NCI-H510A (cell line): Measurements from ENCODE around the gene UNC13D.
"Not testable (repeated sequence)": the region's sequence is repeated elsewhere in the genome, so short reads cannot be mapped to it uniquely, and the experiment has no call there.

Experiments used
- DNase-seq: peaks from one replicate; lab custom pipeline; 2025; lab: John Stamatoyannopoulos, UW

Gene UNC13D

DNA sequence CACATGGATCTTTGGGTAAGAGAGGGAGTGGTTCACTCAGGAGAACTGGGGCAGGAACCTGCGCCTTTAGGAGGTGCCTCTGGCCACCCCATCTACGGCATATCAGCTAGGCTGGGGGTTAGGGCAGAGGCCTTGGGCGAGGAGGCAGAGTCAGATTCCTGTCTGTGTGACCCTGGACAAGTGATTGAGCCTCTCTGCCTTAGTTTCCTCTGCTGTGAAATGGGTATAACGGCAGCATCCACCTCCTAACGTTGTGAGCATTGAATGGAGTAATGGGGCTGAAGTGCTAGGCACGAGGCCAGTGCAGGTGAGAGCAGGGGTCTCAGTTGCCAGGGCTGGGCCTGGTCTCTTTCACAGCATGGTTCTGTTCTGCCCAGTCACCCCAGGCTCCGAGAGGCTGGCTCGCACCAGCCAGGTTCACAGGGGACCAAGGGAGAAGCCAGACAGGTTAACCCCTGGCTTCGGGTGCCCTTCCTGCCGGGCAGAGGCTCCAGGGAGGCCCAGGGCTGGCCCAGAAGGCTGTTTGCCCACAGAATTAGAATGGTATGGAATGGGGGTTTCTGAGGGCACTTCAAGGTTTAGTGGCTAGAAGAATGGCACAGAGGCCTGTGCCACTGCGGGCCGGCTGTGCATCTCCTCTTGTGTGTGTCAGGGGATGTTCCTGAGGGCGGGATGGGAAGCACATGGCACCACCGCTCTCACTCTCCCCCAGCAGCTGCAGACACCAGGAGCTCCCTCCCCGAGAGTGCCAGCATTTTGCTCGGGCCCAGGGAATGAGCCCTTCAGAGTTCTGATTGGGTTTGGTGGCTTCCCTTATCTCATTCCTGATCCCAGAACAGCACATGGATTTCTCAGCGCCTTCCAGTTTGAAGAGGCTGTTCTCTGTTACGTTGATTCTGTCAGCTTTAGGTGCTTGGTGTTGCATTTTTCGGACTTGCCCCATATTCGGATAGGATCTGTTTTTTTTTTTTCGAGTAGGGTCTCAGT is 23.8 kb downstream of the UNC13D start:
- no peak for DNase-seq

DNA sequence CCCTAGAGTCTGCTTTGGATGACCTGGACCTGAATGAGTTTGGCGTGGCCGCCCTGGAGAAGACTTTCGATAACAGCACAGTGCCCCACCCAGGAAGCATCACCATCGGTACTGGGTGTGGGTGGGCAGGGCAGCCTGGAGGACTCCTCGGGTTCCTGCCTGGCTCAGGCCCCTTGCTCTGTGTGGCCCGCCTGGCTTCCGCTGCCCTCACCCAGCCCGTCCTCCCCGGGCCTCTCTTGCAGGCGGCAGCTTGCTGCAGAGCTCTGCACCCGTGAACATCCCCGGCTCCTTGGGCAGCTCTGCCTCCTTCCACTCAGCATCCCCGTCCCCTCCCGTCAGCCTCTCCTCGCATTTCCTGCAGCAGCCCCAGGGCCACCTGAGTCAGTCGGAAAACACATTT is 24.5 kb downstream of the UNC13D start:
- no peak for DNase-seq

DNA sequence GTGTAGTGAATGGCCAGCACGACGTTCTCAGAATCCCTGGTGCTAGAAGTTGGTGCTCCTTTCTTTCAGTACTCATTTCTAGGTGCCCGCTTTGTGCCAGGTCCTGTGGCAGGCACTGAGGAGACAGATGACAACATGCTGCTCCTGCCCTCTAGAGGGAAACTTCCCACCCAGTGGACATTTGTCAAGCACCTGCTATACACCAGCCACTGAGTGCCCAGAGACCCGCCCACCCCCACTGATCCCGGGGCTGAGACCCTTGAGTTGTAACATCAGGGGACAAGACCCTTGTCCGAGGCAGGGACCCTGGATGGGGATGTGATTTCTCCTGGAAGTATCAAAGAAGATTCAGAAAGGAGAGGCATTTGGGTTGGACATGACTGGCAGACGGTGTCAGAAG is 25.1 kb downstream of the UNC13D start:
- no peak for DNase-seq

DNA sequence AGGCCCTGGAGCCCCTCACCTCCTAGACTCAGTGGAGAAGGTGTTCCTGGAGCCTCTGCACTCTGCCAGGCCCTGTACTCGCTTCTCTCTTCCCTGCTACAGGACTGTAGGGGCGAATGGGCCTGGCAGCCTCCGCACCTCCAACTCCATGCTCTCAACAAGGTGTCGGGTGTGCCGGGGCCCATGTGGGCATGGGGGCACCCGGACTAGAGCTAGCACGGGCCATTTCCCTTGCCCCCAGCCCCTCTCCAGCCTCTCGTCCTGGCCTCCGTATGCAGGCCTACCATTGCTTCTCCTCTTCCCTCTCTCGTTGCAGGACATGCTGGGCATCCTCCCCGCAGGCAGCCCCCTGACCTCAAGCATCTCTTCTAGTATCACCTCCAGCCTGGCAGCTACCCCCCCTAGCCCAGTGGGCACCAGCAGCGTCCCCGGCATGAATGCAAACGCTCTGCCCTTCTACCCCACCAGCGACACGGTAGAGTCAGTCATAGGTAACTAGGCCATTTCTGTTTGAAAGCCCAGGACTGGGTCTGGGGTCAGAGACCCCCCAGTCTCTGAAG is 25.8 kb downstream of the UNC13D start:
- no peak for DNase-seq

DNA sequence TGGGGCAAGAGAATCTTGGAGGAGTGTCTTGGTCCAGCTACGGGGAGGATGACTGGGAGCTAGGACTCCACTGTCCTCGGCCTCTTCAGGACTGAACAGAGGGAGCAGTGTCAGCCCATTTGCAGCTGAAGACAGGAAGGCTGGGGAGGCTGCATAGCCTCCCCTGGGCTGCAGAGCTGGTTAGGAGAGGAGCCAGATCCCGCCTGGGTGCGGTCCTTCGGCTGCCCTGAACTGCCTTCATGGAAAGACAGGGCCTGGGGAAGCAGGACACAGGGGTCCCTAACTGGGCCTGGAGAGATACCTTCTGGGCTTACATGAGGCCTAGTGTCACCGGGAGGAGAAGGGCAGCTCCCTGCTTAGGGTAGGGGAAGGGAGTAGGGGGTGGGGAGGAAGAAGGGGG is 26.6 kb downstream of the UNC13D start:
- DNase-seq, result no peak

DNA sequence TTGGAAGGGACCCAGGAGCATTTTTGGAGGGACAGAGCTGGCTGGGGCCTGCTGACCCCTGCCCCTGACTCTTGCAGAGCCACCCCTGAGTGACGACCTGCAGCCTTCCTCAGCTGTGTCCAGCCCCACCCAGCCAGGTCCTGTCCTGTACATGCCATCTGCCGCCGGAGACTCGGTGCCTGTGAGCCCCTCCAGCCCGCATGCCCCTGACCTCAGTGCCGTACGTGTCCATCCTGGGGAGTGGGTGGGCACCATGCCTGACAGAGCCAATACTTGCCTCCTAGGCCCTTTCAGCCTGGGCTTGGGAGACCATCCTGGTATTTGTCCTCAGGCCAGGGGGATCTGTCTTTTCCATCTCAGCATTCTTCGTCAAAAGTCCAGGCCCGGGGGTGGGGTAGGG is 27.5 kb downstream of the UNC13D start:
- no peak for DNase-seq

DNA sequence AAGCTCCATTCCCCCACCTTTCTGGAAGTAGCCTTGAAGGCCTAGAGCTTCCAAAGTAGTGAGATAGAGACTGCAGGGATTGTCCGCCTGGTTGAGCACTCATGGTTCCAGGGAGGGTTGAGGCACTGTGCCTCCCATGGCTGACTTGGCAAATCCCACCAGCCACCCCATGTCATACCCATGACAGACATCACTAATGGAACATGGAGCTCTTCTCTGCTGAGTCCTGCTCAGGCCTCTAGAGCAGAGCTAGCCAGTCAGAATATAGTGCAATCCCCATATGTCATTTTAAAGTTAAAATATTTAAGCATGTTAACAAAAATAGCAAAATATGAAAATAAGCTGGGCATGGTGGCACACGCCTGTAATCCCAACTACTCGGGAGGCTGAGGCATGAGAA is 28.8 kb downstream of the UNC13D start:
- DNase-seq, result no peak

DNA sequence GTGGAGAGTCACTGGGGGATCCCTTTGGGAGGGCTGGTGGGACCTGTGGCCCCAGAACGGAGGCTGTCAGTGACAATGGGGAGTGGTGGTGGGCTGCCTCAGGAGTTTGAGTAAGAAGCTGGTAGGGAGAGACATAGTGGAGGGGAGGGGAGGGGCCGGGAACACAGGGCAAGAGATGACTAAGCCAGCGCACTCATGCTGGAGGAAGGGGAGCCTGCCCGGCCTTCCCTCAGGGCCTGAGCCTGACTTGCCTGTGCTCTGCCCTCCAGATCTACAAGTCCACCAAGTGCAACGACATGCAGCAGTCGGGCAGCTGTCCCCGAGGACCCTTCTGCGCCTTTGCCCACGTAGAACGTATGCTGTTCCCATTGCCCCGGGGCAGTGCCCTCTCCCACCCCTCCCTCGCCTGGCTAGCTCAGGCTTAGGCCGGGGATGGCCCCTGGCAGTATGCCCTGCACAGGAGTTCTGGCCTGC is 29.3 kb downstream of the UNC13D start:
- DNase-seq, result no peak

DNA sequence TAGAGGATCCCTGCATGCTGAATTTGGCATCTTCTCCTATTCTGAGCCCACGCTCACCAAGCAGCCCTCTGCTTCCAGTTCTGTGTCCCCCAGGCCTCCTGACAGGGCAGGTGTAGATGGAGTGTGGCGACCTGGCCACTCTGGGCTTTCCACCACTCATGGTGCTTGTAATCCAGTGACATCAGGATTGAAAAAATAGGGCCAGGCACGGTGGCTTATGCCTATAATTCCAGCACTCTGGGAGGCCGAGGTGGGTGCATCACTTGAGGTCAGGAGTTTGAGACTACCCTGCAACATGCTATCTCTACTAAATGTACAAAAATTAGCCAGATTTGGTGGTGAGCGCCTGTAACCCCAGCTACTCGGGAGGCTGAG is 30.2 kb downstream of the UNC13D start:
- no peak for DNase-seq

DNA sequence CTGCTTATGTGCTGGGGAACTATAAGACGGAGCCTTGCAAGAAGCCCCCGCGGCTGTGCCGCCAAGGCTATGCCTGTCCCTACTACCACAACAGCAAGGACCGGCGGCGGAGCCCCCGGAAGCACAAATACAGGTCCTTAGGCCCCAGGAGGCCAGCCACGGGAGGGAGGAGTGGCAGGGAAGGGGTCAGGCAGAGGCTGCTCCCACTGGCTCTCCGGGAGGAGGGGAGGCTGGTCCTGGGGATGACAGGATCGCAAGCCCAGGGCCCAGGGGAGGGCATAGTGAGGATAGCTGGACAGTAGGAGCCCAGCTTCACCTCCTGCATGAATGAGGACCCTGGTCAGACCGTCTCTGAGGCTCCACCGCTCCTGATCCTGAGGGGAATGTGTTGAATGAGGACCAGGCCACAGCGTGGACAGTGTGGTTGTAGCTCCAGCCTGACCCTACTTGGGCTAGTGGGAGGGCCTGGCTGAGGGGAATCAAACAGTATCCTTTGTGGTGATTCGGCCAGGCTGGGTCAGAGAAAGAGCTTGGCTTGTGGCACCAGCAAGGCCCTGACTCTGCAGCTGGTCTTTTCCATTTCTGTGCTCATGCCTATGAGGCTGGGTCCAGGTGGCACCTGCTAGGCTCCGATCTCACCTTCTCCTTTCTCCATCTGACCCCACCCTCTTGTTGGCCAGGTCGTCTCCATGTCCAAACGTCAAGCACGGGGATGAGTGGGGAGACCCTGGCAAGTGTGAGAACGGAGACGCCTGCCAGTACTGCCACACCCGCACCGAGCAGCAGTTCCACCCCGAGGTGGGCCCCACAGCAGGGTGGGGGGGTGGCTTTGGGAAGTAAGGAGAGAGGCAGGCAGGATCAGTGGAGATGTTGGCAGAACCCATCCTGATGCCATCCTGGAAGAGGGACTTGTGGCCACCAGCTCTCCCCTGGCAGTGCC is 30.9 kb downstream of the UNC13D start:
- no peak for DNase-seq

DNA sequence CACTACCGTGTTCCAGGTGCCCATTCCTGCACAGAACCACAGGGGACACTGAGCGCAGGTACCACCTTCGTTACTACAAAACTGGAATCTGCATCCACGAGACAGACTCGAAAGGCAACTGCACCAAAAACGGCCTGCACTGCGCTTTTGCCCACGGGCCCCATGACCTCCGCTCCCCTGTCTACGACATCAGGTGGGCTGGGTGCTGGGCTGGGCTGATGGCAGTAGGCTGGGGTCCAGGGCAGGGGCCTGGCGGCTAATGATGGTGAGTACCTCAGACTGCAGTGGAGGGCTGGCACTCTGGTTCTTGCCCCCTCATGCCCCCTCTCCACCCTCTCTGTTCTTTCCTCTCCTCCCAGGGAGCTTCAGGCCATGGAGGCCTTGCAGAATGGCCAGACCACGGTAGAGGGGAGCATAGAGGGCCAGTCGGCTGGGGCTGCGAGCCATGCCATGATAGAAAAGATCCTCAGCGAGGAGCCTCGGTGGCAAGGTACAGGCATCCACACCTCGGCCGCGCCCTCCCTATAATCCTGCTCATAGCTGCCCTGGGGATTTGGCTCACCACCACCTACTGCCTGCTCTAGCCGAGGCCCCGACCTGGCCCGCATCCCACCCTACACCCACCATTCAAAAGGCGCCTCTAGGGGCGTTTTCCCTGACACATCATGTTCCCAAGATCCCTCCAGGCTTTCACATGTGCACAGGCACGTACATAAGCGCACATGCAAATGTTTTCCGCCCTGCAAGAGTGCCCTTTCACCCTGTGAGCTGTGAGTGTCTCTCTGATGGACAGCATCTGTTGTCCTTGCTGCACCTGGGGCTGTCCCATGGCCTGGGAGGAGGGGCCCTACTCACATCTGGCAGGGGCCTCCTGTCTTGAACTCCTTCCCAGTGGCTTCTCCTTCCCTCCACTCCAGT is 31.8 kb downstream of the UNC13D start:
- no peak for DNase-seq

DNA sequence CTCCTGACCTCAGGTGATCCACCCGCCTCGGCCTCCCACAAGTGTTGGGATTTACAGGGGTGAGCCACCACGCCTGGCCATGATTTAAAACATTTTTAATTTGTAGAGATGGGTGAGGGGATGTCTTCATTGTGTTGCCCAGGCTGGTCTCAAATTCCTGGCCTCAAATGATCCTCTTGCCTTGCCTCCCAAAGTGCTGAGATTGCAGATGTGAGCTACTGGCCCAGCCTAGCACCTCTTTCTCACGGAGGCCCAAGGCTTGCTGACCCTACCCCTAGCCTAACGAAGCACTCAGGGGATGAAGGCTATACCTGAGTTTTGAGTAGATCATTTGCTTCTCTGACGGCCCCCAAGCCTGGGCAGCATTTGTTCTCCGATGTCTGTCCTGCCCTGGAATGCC is 33.0 kb downstream of the UNC13D start:
- no peak for DNase-seq

DNA sequence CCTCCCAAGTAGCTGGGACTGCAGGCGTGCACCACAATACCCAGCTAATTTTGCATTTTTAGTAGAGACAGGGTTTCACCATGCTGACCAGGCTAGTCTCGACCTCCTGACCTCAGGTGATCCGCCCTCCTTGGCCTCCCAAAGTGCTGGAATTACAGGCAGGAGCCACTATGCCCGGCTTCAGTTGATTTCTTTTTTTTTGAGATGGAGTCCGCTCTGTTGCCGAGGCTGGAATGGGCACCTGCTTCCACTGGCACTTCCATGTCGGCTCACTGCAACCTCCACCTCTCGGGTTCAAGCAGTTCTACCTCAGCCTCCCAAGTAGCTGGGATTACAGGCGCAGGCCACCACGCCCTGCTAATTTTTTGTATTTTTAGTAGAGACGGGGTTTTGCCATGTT is 33.4 kb downstream of the UNC13D start:
- not testable (repeated sequence) for DNase-seq

DNA sequence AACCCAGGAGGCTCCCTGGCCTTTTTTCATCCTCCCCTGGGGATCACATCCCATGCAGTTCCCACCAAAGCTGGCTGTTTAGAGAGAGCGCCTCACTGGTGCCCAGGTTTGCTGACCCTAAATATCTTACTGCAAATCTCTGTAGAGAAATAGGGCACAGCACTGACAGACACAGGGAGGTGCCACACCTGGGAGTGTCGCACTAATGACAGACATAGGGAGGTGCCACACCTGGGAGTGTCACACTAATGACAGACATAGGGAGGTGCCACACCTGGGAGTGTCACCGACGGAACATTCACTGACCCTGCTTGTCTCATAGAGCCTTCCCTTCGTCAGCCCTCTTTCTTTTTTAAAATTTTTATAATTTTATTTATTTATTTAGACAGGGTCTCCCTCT is 34.0 kb downstream of the UNC13D start:
- no peak for DNase-seq

DNA sequence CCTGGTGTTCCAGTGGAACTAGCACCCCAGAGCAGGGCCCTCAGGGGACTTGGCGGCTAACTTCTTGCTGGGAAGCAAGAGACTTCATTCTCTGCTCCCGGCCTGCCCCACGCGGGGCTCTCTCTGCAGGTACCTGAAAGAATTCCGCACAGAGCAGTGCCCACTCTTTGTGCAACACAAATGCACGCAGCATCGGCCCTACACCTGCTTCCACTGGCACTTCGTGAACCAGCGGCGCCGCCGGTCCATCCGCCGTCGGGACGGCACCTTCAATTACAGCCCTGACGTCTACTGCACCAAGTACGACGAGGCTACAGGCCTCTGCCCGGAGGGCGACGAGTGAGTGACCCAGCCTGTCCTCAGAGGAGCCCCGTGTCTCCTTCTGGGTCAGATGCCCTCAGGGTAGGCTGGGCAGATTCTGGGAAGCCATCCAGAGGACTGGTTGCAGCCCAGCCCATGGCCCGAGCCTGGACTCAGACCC is 34.5 kb downstream of the UNC13D start:
- DNase-seq, result no peak

DNA sequence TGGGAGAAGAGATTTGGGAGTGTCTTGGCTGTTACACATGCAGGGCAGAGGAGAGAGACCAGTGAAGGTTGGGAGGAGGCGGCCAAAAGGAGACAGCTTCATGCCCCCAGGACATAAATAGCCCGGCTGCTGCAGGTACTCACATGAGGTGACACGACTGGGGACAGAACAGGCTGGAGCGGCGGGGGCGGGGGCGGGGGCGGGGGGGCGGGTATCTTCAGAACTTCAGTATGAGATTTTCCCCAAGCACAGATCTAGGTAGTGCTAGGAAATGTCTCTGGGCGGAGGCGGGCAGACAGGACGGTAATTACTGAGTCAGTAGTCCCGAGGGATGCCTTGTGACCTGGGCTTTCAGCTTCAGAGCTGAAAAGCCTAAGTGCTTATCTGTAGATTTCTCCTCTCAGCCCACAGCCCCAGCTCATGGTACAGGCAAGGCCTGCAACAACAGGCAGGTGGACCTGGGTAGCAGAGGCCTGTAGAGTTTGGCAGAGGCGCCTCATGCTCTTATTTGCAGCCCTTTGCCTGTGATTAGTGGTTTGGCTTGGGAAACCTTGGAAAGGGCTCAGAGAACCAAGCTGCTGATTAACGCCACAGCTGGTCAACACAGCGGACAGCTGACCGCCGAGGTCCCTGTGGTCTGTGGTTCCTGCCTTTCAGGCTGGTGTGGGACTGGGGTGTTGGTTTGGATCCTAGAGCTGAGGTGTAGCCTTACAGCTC is 35.1 kb downstream of the UNC13D start:
- DNase-seq, result no peak

DNA sequence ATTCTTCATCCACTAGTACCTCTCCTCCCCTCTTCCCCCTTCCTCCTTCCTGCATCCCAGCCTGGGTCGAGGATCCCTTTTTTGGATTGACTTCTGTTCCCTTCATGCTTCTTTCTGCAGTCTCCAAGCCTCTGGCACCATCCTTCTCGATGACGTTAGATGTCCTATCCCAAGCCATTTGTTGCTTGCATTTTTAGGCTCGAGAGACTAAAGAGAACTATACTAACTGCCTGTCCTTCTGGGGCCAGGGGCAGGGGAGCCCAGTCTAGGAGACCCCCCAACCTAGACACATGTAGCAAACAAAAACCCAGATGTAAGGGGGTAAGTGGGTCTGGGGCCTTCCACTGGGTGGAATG is 35.7 kb downstream of the UNC13D start:
- DNase-seq, result no peak

DNA sequence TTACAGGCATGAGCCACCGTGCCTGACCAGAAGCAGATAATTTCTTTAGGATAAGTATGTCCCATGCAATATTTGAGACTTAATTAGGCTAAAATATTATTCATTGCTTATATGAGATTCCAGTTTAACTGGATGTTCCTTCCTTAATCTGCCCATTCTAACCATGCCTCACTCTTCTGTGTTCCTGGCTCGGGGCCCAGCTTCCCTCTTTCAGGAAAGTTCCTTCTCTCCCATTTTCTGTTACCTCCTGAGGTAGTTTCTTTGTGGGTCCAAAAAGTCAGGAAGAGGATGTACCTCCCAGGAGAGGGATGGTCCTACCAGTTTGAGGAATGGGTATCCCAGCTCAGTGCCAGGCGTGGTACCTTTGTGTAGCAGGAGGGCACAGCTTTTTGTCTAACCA is 36.3 kb downstream of the UNC13D start:
- no peak for DNase-seq

DNA sequence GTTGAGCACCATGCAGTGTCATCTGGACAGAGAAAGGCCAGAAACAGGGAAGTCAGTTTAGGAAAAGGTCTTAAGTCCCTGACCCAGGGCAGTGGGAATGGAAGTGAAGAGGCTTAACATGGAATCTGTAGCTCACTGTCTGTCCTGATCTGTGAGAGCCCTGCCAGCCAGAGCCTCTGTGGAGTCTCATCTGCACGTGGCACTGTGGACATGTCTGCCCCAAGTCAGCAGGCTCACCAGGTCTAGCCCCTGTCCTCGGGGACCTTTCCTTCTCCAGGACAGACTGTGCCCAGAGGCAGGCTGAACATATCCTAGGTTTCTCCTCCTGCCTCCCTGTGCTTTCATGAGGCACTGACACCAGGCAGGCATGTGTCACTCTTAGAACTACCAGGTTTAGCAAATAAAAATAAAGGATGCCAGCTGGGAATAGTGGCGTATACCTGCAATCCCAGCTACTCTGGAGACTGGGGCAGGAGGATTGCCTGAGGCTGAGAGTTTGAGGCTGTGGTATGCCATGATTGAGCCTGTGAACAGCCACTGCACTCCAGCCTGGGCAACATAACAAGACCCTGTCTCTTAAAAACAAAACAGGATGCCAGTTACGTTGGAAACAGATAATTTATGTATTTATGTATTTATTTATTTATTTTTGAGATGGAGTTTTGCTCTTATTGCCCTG is 37.2 kb downstream of the UNC13D start:
- DNase-seq, result no peak

DNA sequence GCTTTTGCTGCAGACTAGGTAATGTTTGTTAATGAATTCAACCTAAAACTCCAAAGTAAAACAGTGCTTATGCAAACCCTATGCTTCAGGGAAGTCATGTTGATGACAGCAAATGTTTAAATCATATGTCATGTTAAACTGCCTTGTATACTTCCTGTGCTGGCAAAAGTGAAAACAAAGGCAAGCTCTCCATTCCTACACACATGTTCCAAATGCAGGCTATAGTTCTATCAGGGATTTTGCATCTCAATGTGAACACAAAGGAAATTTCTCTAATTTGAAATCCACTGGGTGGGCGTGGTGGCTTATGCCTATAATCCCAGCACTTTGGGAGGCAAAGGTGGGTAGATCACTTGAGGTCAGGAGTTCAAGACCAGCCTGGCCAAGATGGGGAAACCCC is 40.3 kb downstream of the UNC13D start:
- DNase-seq, result no peak
